GM21723 (cell line): ENCODE measurements around the gene LAD1.

Experiments
- ATAC-seq: cut with Tn5 transposase; IDR thresholded peaks from one replicate; pipeline ENCODE4 v1.9.1; 2021; ENCODE audit warnings: mild to moderate bottlenecking, moderate library complexity; ENCODE audit not compliant: unreplicated experiment

The LAD1 gene, protein sequence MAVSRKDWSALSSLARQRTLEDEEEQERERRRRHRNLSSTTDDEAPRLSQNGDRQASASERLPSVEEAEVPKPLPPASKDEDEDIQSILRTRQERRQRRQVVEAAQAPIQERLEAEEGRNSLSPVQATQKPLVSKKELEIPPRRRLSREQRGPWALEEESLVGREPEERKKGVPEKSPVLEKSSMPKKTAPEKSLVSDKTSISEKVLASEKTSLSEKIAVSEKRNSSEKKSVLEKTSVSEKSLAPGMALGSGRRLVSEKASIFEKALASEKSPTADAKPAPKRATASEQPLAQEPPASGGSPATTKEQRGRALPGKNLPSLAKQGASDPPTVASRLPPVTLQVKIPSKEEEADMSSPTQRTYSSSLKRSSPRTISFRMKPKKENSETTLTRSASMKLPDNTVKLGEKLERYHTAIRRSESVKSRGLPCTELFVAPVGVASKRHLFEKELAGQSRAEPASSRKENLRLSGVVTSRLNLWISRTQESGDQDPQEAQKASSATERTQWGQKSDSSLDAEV

DNA sequence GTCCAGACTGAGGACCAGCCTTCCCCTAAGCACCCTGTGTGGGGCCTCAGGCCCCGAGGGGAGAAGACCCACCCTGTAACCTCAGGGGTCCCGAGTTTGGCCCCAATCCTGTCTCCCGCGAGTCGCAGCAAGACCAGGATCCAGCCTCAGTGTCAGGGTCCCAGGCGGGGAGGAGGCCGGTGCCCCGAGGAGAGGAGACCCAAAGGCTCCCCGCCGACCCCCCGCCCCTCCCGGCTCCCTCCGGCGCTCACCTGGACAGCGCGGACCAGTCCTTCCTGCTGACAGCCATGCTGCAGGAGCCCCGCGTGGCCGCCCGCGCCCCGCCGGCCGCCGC is at the start of gene LAD1:
Gene LAD1, minus strand, starts transcription at position 307 of the 334 bp plus-strand sequence. Its CDS starts 18 bp downstream, at position 289.
- no peak for ATAC-seq

DNA sequence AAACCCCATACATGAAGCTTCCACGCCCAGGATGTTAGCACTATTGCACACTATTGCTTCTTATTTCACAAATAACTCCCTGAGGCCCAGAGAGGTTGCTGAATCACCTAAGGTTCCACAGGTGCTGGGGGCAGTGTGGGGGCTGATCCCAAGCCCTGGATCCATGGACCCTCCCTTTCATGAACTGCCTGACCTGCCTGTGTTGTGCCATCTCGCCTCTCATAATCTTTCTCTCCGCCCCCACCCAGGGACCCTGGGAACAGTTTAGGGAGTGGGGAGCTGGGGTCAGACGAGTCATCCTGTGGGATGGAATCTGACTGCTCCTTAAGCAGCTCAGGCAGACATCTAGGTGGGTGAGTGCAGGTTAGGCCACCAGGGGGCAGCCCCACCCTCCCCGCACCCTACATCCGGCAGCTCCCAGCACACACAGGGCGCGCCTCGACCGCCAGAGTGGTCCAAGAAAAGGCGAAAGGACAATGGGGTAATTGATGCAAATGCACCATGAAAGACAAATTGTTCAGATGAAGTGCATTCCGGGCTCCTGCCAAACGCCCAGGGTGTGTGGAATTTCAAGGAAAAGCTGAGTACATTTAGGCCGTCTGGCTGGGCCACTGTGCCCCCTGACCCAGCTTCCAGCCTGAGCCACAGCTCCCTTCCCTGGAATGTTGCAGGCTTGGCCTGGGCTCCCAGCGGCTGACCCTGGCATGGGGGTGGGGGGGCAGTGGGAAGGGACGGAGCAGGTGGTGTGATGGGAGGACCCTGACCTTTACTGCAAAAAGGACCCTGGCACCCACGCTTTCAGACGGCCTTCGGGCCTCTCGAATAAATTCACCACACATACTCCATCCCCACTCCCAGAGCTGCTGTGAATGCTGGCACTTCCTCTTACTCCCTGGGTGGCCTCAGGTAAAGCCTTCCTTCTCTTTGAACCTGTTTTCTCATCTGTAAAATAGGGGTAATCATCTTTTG is 49.1 kb upstream of the LAD1 start:
- peak; percentile 74 for ATAC-seq

GRCh38 chr1:201445310-201445709 is 46.2 kb upstream of the LAD1 start:
- no peak for ATAC-seq

DNA sequence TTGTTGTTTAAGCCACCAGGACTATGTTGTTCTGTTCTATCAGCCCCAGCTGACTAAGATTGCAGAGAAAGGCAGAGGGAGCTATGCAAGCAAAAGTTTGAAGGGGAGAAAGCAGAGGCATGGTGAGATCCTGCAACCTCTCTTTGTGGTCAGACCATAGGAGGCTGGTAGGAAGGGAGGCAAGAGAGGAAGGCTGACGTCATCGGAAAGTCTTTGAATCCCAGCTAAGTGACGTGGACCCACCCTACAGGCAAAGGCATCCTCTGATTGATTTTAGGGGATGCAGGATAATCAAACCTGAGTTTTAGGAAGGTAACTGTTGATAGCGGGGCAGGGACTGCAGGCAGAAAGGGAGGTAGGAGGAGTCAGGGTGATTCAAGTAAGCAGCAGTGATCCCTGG is 45.7 kb upstream of the LAD1 start:
- ATAC-seq: no peak

DNA sequence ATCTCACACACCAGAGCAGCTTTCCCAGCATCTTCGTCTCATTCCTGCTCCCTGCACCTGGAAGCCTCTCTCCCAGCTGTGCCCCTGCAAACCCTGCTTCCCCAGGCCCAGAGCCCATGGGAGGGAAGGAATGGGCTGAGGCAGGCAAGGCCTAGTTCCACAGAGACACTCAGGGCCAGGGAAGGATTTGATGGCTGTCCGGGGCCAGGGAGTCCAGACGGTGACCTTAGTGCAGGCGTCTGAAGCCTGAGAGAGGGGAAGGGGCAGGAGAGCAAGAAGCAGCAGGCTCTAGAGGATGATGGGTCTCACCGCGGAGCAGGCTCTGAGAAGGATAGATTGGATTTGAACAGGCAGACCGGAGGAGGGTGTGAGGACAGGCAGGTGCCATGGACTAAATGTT is 44.6 kb upstream of the LAD1 start:
- ATAC-seq: no peak

GRCh38 chr1:201436969-201437368 is 37.8 kb upstream of the LAD1 start:
- ATAC-seq: no peak

- ATAC-seq: no peak
Observed at GRCh38 chr1:201436393-201436792, 37.3 kb upstream of the LAD1 start.

DNA sequence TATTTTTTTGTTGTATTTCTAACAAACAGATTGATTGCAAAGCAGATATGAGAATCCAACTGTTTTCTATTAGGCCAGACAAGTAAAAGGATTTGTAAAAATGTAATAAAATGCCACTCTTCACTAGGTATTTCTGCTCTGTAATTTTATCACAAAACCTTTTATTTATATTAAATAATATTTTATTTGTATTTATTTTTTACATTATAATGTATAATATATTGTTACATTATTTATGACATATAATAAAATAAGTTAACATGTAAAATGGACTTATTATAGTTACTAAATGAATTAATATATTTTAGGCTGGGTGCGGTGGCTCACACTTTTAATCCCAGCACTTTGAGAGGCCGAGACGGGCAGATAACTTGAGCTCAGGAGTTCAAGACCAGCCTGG is 35.1 kb upstream of the LAD1 start:
- no peak for ATAC-seq

GRCh38 chr1:201433609-201434008 is 34.5 kb upstream of the LAD1 start:
- no peak for ATAC-seq

DNA sequence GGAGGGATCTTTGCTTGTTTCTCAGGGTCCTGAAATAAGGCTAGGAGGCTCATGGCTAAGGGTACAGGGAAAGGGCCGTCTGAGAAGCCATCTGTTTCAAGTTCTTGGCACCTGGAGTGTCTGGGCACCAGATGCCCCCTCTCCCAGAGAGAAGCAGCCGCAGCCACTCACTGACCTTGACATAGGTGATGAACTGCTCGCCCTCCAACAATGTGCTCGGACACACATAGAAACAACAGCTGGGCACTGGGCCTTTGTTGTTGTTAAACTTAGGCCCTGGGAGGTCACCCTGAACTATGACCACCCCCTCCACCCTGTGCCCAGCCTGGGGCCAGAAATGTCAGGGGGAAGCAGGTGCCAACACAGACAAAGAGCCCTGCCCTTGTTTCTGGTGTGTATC is 31.7 kb upstream of the LAD1 start:
- ATAC-seq: no peak

- no peak for ATAC-seq
Observed at GRCh38 chr1:201429736-201430501, 30.8 kb upstream of the LAD1 start.

GRCh38 chr1:201427963-201428362 is 28.8 kb upstream of the LAD1 start:
- ATAC-seq: no peak

DNA sequence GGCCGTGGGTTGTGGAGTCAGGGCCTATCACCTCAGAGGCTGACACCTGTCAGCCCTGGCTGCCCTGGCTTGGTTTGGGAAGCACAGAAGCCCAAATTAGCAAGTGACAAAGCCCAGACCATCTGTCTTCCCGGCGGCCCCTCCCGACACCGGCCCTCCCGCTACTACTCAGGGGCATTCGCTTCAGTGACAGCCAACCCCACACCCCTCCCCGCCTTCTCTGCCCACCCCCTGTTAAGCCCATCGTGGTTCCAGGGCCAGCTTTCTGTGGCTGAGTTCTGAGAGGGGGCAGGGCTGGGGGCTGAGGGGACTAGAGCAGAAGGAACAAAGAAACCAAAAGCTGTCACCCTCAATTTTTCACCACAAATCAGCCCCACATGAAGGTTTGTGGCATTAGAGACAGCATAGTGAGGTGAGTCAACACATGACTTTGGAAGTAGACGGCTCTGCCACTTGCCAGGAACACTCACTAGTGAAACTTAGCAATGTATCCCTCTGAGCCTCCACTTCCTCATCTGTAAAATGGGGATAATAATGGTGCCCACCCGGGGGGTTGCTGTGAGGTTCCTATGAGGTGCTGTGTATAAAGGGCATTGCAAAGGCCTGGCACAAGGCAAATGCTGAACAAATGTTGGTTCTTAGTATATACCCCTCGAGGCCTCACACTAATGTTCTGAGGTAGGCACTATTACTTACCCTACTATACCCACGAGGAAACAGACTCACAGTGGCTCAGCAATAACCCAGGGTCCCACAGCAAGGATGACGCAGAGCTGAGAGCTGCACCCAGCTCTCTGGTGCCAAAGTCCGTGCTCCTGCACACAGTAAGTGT is 27.6 kb upstream of the LAD1 start:
- ATAC-seq: no peak

GRCh38 chr1:201424146-201424545 is 25.0 kb upstream of the LAD1 start:
- no peak for ATAC-seq

DNA sequence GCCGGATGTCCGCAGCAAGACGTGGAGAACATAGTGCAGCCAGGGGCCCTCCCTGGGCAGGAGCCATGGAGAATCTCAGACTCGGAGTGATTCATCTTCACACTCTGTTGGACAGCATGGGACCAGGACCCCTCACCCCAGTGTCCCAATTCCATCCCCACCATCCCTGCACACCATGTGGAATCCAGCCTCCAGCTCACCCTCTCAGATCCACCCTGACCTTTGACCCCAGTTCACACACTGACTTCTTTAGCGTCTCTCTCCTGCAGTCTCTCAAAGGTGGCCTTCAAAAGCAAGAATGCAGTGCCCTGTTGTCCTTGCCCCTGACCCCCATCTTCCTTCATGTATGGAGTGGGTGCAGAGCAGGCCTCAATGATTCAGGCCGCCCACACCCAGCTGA is 24.5 kb upstream of the LAD1 start:
- no peak for ATAC-seq

DNA sequence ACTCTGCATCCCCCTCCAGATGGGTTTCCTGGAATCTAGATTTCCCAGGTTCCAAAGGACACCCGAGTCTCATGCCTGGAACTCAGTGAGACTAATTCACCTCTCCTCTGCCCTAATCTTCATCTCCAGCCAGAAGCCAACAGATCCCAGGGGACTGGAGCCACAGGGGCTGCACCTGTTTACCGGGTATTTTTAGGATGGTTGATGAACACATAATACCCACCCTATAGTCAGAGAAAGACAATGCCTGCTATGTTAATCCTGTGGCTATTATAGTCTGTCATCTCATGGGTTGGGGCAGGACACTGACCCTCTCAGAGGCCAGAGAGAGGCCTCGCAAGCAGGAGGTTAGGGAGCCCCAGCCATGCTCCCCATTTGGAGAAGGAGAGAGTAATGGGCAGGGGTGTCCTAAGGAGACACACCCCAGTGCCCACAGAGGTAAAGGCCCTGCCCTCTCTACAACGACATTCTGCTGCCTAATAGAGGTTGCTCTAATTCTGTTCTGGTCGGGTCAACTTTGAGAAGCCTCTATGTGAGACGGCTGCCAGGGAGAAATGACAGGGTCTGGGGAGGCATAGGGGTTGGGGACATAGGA is 23.4 kb upstream of the LAD1 start:
- ATAC-seq: no peak

- ATAC-seq: no peak
Observed at GRCh38 chr1:201422026-201422425, 22.9 kb upstream of the LAD1 start.

DNA sequence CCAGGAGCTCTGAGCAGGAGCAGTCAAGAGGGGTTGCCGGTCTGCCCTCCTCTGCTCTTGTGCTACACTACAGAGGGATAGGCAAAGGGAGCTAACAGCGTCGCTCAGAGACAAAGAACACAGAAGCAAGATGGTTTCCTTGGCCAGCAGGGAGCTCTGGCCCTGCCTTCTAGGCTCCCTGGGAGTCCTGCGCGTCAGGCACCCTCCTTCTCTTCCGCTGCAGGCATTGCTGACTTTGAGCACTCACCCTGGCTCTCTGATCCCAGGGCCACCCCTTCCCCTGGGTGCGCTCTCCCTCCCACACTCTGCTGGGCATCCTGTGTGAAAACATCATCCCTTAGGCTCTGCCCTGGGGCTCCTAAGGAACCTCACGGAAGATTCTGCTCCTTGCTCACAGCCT is 21.9 kb upstream of the LAD1 start:
- ATAC-seq: no peak

GRCh38 chr1:201420608-201421002 is 21.5 kb upstream of the LAD1 start:
- no peak for ATAC-seq
